Calu3 (cell line): ENCODE data around the gene RMRP. TPM values are rescaled to one million over a fixed set of nuclear protein-coding genes. Genes with fewer than 3 reads are reported as not detected.

Experiments used
- BruUV-seq: library from RNA; stranded (reverse); fragments of 400-500 nt; replicated peaks from 2 replicates; lab custom pipeline; 2021; lab: Mats Ljungman, UMichigan
- CTCF ChIA-PET: fragments of 300-600 bp; sonication (Branson Sonifier 250); formaldehyde crosslinking; loops from one replicate; lab custom pipeline; 2022; ENCODE audit warnings: antibody characterized with exemption; lab: Charles Lee
- DNase-seq: peaks from one replicate; pipeline ENCODE4 v3.0.0; 2022
- H3K27ac Mint-ChIP-seq: one replicate; pipeline ENCODE4 v1.8.0; 2022; ENCODE audit warnings: mixed read lengths; ENCODE audit not compliant: unreplicated experiment
- H3K27me3 Mint-ChIP-seq: one replicate; pipeline ENCODE4 v1.8.0; 2022; ENCODE audit warnings: mixed read lengths; ENCODE audit not compliant: unreplicated experiment
- H3K36me3 Mint-ChIP-seq: one replicate; pipeline ENCODE4 v1.8.0; 2022; ENCODE audit warnings: mild to moderate bottlenecking, moderate library complexity, mixed read lengths; ENCODE audit not compliant: insufficient read depth, unreplicated experiment
- H3K4me1 Mint-ChIP-seq: one replicate; pipeline ENCODE4 v1.8.0; 2022; ENCODE audit warnings: mild to moderate bottlenecking, low read depth, mixed read lengths; ENCODE audit not compliant: unreplicated experiment
- H3K4me3 Mint-ChIP-seq: one replicate; pipeline ENCODE4 v1.8.0; 2022; ENCODE audit warnings: mild to moderate bottlenecking, low read depth, moderate library complexity, mixed read lengths; ENCODE audit not compliant: unreplicated experiment
- H3K9me3 Mint-ChIP-seq: one replicate; pipeline ENCODE4 v1.8.0; 2022; ENCODE audit warnings: low read depth, mixed read lengths; ENCODE audit not compliant: unreplicated experiment
- CTCF ChIP-seq: fragments of 200-600 bp; IDR thresholded peaks from one replicate; pipeline ENCODE4 v1.8.0; 2022; ENCODE audit warnings: antibody characterized with exemption; ENCODE audit not compliant: unreplicated experiment
- intact Hi-C: fragments of 100-400 bp; cut with micrococcal nuclease; formaldehyde crosslinking; loops from one replicate; pipeline ENCODE4 v1.10.0; 2022; ENCODE audit not compliant: unreplicated experiment
- total RNA-seq: library from RNA; stranded (reverse); gene quantifications from 2 replicates; pipeline ENCODE4 v1.2.3, GENCODE V29; 2022

The RMRP gene
- total RNA-seq, 1 experiment from 2014 or later: 8,471 TPM

- intact Hi-C loops: no loop called here
- BruUV-seq: no TSS peak
- Mint-ChIP-seq H3K4me1 (no peaks in the 10 kb centered on the region), H3K4me3 (no peak overlapping the region), H3K9me3 (no peaks in the 10 kb centered on the region), H3K27me3 (peaks cover 5% of the 10 kb centered on the region), H3K36me3 (peaks cover 17% of the 10 kb centered on the region), H3K27ac (no peak overlapping the region)
- CTCF ChIA-PET: no interaction called here
- no peak for DNase-seq
- TF ChIP-seq CTCF: no peak
These were observed 4.2 kb downstream of the RMRP start for GRCh38 chr9:35653611-35654010.

- BruUV-seq: no TSS peak
- Mint-ChIP-seq H3K4me1 (peaks cover 7% of the 10 kb centered on the region), H3K4me3 (no peak overlapping the region), H3K27me3 (peaks cover 13% of the 10 kb centered on the region), H3K9me3 (no peaks in the 10 kb centered on the region), H3K27ac (no peak overlapping the region), H3K36me3 (peaks cover 10% of the 10 kb centered on the region)
- intact Hi-C loops: no loop called here
- no peak for TF ChIP-seq CTCF
- CTCF ChIA-PET: no interaction called here
- no peak for DNase-seq
These were observed 5.0 kb downstream of the RMRP start for GRCh38 chr9:35652829-35653209.

- no peak for DNase-seq
- intact Hi-C loops: no loop called here
- no peaks in the 10 kb centered on the region for H3K9me3 Mint-ChIP-seq
- peaks cover 12% of the 10 kb centered on the region for H3K4me1 Mint-ChIP-seq
- BruUV-seq: no TSS peak
- CTCF ChIA-PET: no interaction called here
- peaks cover 3% of the 10 kb centered on the region for H3K36me3 Mint-ChIP-seq
- H3K27me3 Mint-ChIP-seq: peaks cover 19% of the 10 kb centered on the region
- no peak for TF ChIP-seq CTCF
- no peak overlapping the region for H3K27ac Mint-ChIP-seq
- H3K4me3 Mint-ChIP-seq: no peak overlapping the region
These were observed 5.6 kb downstream of the RMRP start for GRCh38 chr9:35651956-35652828.

GRCh38 chr9:35650341-35651158 is 7.3 kb downstream of the RMRP start, which contains the start of gene SIT1:
Gene SIT1 (minus strand): TSS chr9:35650931. CDS start chr9:35650853, 78 bp downstream.
- intact Hi-C loops: no loop called here
- DNase-seq: no peak
- Mint-ChIP-seq H3K36me3 (peaks cover 12% of the 10 kb centered on the region), H3K4me3 (no peak within 1 kb of the TSS), H3K9me3 (no peaks in the 10 kb centered on the region), H3K4me1 (peaks cover 12% of the 10 kb centered on the region), H3K27me3 (peaks cover 22% of the 10 kb centered on the region), H3K27ac (no peak within 1 kb of the TSS)
- BruUV-seq: no TSS peak
- CTCF ChIA-PET: no interaction called here
- no peak for TF ChIP-seq CTCF
